Measurements from ENCODE around the gene GJB3. TPM values are rescaled to one million over a fixed set of nuclear protein-coding genes. Genes with fewer than 3 reads are reported as not detected.
"Not testable (repeated sequence)": the region's sequence is repeated elsewhere in the genome, so short reads cannot be mapped to it uniquely, and the experiment has no call there.

GJB3 gene
- 1 to 10 TPM in 2 of 10 donors, under 1 TPM in 1, not detected in 7; 0.14 to 2.4 (median 2.4) TPM for polyA plus RNA-seq (ENCODE audit: insufficient read length in 10 of 10)
- long read RNA-seq, donor 1: 0 reads
- long read RNA-seq, donor 2: 0 reads
- long read RNA-seq, donor 3: 0 reads
- long read RNA-seq, donor 4: 0 reads
- long read RNA-seq, donor 5: 0 reads
- long read RNA-seq, donor 6: 0 reads
- long read RNA-seq, donor 7, partial matches to known transcripts: 12 of 12 reads
- long read RNA-seq, donor 7, other reads (novel, unspliced or antisense): 0 of 12 reads
- long read RNA-seq, donor 8, partial matches to known transcripts: 0 of 1 reads
- long read RNA-seq, donor 8, other reads (novel, unspliced or antisense): 0 of 1 reads
- long read RNA-seq, donor 9: 0 reads

GRCh38 chr1:34781071-34781843 is at the start of gene GJB3:
Gene GJB3, plus strand, starts transcription at chr1:34781214. Its CDS starts 3,549 bp downstream, at chr1:34784763.
- DNase-seq: no peak

- DNase-seq: not testable (repeated sequence)
These were observed 48.2 kb upstream of the GJB3 start for GRCh38 chr1:34732831-34733230.

- no peak for DNase-seq
These were observed 44.3 kb upstream of the GJB3 start for GRCh38 chr1:34736692-34737091.

- not testable (repeated sequence) for DNase-seq
These were observed 43.8 kb upstream of the GJB3 start for GRCh38 chr1:34737236-34737635.

GRCh38 chr1:34739613-34740012 is 41.4 kb upstream of the GJB3 start:
- no peak for DNase-seq

GRCh38 chr1:34740161-34740868 is 40.7 kb upstream of the GJB3 start:
- peak in 1 of 3 donors; percentile 10 for DNase-seq

- DNase-seq: peak; percentile 29 to 82 (median 72)
These were observed 38.2 kb upstream of the GJB3 start for GRCh38 chr1:34742667-34743270.

GRCh38 chr1:34743775-34744174 is 37.2 kb upstream of the GJB3 start:
- no peak for DNase-seq

GRCh38 chr1:34744851-34745250 is 36.2 kb upstream of the GJB3 start:
- no peak for DNase-seq

GRCh38 chr1:34745666-34746065 is 35.3 kb upstream of the GJB3 start:
- no peak for DNase-seq

GRCh38 chr1:34746101-34746500 is 34.9 kb upstream of the GJB3 start:
- no peak for DNase-seq

- no peak for DNase-seq
These were observed 34.0 kb upstream of the GJB3 start for GRCh38 chr1:34746785-34747637.

- DNase-seq: no peak
These were observed 33.4 kb upstream of the GJB3 start for GRCh38 chr1:34747638-34747941.

- no peak for DNase-seq
These were observed 31.0 kb upstream of the GJB3 start for GRCh38 chr1:34749992-34750391.

GRCh38 chr1:34750610-34751009 is 30.4 kb upstream of the GJB3 start:
- no peak for DNase-seq

GRCh38 chr1:34753163-34753562 is 27.9 kb upstream of the GJB3 start:
- no peak for DNase-seq

- DNase-seq: no peak
These were observed 25.9 kb upstream of the GJB3 start, which contains the start of gene GJB5 for GRCh38 chr1:34754964-34755637. Gene GJB5, plus strand, starts transcription at chr1:34755047. Its CDS starts 2,284 bp downstream, at chr1:34757331.

GRCh38 chr1:34755961-34756360 is 25.1 kb upstream of the GJB3 start:
- no peak for DNase-seq

GRCh38 chr1:34757386-34757785 is 23.6 kb upstream of the GJB3 start:
- DNase-seq: no peak

GRCh38 chr1:34758751-34759150 is 22.3 kb upstream of the GJB3 start:
- no peak for DNase-seq

Measured in muscle of back (tissue), 13 donors.